ENCODE results near the gene SLC27A5. TPM values are rescaled to one million over a fixed set of nuclear protein-coding genes. Genes with fewer than 3 reads are reported as not detected.

SLC27A5 gene
- total RNA-seq, 4 donors from 2014 or later = 10.5 to 17.7 (median 13.4) TPM

DNA sequence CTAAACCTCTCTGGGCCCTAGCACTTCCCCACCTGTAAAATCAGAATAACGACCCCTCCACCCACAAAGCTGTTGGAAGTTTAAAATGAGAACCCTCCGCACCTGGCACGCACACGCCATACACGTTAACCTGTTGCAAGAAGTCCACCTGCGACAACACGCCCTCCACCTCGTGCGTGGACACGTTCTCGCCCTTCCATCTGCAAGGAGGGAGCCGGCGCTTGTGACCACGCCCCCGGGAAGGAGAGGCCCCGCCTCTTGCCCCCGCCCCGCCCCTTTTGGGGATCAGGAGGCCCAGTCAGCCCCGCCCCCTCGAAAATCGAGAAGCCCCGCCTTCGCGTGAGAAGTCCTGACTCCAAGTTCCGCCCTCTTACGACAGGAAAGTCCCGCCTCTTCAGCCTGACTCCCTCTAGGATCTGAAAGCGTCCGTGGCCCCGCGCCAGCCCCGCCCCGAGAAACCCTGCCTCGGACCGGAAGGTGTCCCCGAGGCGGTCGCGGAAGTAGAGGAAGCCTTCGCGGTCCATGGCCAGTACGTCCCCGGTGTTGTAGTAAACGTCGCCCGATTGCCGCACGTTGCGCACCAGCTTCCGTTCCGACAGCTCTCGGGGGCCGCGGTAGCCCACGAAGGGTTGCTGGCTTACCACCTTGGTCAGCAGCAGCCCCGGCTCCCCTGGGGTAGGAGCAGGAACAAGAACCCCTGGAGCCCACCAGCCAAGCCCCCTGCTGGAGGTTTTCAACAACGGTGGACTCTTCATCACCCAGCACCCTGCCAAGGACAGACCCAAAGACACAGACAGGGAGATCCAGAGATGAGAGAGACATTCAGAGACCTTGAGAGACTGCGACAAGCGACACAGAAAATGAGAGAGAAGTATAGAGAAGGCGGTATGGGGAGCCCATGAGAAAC is 12.5 kb downstream of the SLC27A5 start:
- H3K27me3 ChIP-seq = no peaks in the 10 kb centered on the region
- peak overlapping the region; percentile 44 to 91 (median 79) for H3K27ac ChIP-seq
- 1 to 3% methylated on average over 31 to 38 of the region's 60 CpGs for WGBS, 2 donors
- peak in 1 of 2 donors; percentile 67 for TF ChIP-seq POLR2A (IDR thresholded peaks at IDR 0.05)
- TF ChIP-seq, protein P1, sequence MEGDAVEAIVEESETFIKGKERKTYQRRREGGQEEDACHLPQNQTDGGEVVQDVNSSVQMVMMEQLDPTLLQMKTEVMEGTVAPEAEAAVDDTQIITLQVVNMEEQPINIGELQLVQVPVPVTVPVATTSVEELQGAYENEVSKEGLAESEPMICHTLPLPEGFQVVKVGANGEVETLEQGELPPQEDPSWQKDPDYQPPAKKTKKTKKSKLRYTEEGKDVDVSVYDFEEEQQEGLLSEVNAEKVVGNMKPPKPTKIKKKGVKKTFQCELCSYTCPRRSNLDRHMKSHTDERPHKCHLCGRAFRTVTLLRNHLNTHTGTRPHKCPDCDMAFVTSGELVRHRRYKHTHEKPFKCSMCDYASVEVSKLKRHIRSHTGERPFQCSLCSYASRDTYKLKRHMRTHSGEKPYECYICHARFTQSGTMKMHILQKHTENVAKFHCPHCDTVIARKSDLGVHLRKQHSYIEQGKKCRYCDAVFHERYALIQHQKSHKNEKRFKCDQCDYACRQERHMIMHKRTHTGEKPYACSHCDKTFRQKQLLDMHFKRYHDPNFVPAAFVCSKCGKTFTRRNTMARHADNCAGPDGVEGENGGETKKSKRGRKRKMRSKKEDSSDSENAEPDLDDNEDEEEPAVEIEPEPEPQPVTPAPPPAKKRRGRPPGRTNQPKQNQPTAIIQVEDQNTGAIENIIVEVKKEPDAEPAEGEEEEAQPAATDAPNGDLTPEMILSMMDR (IDR thresholded peaks at IDR 0.05) = peak in 4 of 5 experiments; percentile 20 to 61 (median 36)
- TF ChIP-seq EP300 (IDR thresholded peaks at IDR 0.05) = peak; percentile 86 to 91
- peak; percentile 99 for DNase-seq (ENCODE audit: low spot score in 2 of 2)
- peaks cover 0 to 26% (median 20%) of the 10 kb centered on the region in 4 donors for H3K4me1 ChIP-seq
- no peaks in the 10 kb centered on the region for H3K9me3 ChIP-seq
- H3K36me3 ChIP-seq = no peaks in the 10 kb centered on the region
- H3K4me3 ChIP-seq = peak overlapping the region; percentile 31 to 63 (median 40)

DNA sequence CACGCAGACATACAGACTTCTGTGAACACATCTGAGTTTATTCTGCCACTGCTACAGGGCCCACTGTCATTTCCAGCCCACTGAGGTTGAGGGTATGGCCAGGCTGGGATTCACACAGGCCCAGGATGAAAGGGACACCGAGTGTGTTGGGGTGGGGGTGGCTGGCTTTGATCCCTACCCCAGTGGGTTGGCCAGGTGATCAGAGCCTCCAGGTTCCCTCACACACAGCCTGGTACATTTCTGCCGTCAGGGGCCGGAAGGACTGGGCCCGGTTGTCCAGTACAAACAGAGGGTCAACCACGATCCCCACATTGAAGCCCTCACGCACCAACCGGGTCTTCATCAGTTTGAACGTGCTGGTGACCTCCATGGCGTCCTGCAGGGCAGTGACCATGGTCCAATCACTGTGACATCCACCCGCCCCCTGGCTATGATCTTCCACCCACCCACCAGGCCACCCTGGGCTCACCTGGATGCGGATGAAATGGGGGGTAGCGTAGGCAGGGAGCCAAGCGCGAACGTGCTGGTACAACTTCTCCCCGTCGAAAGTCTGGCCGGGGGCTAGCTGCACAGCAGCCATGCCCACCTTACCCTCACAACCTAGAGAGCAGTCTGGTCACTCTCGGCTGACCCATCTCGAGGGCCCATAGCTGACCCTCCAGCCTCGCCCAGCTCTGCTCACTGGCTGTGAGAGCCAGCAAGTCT is 13.3 kb downstream of the SLC27A5 start:
- Histone ChIP-seq H3K4me1 (peaks cover 0 to 26% (median 20%) of the 10 kb centered on the region in 4 donors), H3K9me3 (no peaks in the 10 kb centered on the region), H3K27ac (peak overlapping the region; percentile 22 to 89 (median 56)), H3K36me3 (no peaks in the 10 kb centered on the region), H3K27me3 (no peaks in the 10 kb centered on the region), H3K4me3 (peak overlapping the region; percentile 31 to 63 (median 40))
- 58 to 62% methylated on average over 17 to 22 of the region's 22 CpGs for WGBS, 2 donors
- TF ChIP-seq, protein P1 (IDR thresholded peaks at IDR 0.05) = no peak
- TF ChIP-seq POLR2A (IDR thresholded peaks at IDR 0.05) (no peak), EP300 (IDR thresholded peaks at IDR 0.05) (no peak)
- peak in 1 of 2 donors; percentile 30 for DNase-seq (ENCODE audit: low spot score in 2 of 2)

DNA sequence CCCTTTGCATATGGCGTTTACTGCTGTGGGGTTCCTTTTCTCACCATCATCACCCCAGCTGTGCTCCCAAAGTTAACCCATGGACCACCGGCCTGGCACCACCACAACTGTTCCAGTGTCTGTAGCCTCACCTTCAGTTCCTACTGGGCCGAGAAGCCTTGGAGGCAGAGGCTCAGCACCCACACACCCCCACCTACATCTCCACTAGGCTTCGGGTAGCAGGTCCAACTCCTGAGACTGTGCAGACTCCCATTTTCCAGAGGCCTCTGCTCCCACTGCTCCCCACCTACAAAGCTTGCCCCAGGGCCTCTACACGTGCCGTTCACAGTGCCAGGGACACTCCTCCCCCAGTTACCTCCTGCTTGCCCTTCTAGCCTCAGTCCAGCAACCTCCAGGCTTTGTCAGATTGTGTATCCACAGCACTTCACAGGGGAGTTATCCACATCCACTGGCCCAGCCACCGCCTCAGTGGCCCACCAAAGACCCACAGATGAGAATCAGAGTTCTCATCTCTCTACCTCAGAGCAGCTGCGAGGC is 14.1 kb downstream of the SLC27A5 start:
- H3K4me1 ChIP-seq = peaks cover 0 to 26% (median 20%) of the 10 kb centered on the region in 4 donors
- H3K9me3 ChIP-seq = no peaks in the 10 kb centered on the region
- no peak overlapping the region for H3K4me3 ChIP-seq
- WGBS, 2 donors = 81 to 84% methylated on average over 8 of the region's 8 CpGs
- no peak for DNase-seq (ENCODE audit: low spot score in 2 of 2)
- H3K36me3 ChIP-seq = no peaks in the 10 kb centered on the region
- TF ChIP-seq EP300 (IDR thresholded peaks at IDR 0.05) (no peak), POLR2A (IDR thresholded peaks at IDR 0.05) (no peak)
- TF ChIP-seq, protein P1 (IDR thresholded peaks at IDR 0.05) = no peak
- no peak overlapping the region for H3K27ac ChIP-seq
- no peaks in the 10 kb centered on the region for H3K27me3 ChIP-seq

DNA sequence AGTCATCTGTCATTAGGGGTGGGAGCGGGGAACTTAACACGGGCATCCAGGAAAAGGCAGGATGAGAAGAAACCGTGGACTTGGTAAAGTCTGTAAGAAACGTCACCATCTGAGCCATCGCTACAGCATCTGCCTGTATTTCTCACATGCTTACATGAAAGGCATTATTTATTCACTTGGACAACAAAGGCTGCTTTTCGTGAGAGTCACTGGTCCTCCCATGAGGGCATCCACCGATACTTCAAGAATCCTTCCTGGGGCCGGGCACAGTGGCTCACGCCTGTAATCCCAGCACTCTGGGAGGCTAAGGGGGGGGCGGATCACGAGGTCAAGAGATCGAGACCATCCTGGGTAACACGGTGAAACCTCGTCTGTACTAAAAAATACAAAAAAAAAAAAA is 19.5 kb downstream of the SLC27A5 start:
- DNase-seq (ENCODE audit: low spot score in 2 of 2) = no peak
- Histone ChIP-seq H3K9me3 (no peaks in the 10 kb centered on the region), H3K4me3 (no peak overlapping the region), H3K27me3 (no peaks in the 10 kb centered on the region), H3K4me1 (peaks cover 0 to 2% (median 0%) of the 10 kb centered on the region in 4 donors), H3K36me3 (no peaks in the 10 kb centered on the region), H3K27ac (no peak overlapping the region)
- WGBS, 2 donors = 59 to 68% methylated on average over 14 of the region's 14 CpGs
- TF ChIP-seq EP300 (IDR thresholded peaks at IDR 0.05) (no peak), POLR2A (IDR thresholded peaks at IDR 0.05) (no peak)
- TF ChIP-seq, protein P1 (IDR thresholded peaks at IDR 0.05) = no peak

Measured in tibial nerve (tissue), 4 donors.